GM19193 (cell line): ENCODE measurements around the gene PRELID1.

Experiments used
- POLR2A ChIP-seq: IDR thresholded peaks from 4 replicates; pipeline ENCODE4 v1.6.1; 2011; ENCODE audit not compliant: insufficient read depth, insufficient read length; ENCODE audit errors: extremely low read depth

PRELID1 gene

DNA sequence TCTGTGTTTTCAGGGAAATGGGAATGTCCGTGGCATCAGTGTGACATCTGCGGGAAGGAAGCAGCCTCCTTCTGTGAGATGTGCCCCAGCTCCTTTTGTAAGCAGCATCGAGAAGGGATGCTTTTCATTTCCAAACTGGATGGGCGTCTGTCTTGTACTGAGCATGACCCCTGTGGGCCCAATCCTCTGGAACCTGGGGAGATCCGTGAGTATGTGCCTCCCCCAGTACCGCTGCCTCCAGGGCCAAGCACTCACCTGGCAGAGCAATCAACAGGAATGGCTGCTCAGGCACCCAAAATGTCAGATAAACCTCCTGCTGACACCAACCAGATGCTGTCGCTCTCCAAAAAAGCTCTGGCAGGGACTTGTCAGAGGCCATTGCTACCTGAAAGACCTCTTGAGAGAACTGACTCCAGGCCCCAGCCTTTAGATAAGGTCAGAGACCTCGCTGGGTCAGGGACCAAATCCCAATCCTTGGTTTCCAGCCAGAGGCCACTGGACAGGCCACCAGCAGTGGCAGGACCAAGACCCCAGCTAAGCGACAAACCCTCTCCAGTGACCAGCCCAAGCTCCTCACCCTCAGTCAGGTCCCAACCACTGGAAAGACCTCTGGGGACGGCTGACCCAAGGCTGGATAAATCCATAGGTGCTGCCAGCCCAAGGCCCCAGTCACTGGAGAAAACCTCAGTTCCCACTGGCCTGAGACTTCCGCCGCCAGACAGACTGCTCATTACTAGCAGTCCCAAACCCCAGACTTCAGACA, 9.6 kb upstream of the PRELID1 start:
- TF ChIP-seq POLR2A = no peak

DNA sequence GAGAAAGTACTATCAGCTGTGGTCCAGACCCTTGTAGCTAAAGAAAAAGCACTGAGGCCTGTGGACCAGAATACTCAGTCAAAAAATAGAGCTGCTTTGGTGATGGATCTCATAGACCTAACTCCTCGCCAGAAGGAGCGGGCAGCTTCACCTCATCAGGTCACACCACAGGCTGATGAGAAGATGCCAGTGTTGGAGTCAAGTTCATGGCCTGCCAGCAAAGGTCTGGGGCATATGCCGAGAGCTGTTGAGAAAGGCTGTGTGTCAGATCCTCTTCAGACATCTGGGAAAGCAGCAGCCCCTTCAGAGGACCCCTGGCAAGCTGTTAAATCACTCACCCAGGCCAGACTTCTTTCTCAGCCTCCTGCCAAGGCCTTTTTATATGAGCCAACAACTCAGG, 9.0 kb upstream of the PRELID1 start:
- no peak for TF ChIP-seq POLR2A

DNA sequence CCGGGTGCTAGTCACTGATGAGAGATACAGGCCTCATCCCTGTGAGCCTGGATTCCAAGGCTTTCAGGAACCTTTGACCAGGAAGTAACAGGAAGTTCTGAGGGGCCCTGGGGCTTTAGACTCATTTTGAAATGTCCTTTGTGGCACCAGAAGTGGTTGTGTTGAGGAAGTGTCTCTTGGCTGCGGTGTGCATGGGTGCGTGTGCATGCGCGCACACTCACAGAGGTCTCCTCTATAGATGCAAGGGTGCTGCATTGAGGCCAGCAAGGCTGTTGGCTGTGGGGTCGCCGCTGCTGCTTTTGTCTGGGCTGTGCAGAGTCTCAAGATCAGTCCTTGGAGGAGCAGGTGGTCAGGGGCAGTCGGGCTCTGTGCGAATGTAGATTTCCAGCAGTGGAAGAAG, 7.7 kb upstream of the PRELID1 start:
- TF ChIP-seq POLR2A = no peak

DNA sequence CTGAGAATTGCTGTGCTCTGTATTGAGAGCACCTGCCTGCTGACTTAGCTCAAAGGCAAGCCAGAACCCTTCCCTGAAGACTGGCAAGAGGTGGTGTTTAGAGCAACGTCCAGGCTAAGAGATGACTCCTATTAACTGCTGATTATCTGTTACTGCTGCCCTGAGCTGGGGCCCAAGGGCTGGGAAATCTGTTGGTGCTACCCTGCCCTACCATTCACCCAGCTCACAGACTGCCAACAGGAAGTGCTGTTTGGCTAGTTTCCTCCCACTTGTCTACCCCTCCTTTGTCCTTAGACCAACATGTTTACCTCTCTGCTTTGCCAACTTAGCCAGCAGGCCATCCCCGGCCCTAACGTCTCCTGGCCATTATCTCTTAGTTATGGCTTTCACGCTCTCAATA, 7.0 kb upstream of the PRELID1 start:
- TF ChIP-seq POLR2A = no peak

DNA sequence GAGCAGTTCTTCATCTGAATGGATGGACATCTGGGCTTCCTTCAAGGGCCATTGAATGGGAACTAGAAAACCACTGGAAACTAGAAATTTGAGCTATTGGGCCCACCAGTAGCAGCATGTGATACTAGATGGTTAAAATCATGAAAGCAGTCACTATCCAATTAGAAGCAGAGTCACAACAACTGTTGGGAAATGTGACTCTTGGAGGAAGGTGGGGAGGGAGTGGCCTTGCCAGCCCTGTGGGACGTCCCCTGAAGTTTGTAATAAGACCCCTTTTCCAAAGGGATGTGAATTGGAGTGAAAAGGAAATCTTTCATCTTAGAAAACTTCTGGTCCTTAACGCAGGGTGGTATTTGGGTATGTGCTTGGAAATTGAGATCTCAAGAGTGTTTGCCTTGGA, 5.7 kb upstream of the PRELID1 start:
- no peak for TF ChIP-seq POLR2A

DNA sequence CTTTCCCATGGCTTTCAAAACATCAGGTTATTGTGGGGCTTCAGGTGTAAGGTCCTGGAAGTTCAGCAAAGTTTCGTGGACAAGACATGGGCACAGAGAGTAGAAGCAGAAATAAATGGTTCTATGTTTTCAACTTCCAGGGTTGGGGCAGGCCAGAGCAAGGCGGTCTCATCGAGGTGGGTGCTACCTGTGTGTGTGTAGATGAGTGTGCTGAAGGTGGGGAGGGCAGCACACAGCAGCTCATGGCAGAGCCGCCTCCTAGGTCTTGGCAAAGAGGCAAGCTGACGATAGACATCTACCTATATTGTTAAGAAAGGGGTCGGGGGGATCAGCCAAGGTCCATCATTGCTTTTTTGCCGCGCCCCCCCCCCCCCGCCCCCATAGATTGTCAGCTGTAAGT, 3.9 kb upstream of the PRELID1 start:
- no peak for TF ChIP-seq POLR2A

DNA sequence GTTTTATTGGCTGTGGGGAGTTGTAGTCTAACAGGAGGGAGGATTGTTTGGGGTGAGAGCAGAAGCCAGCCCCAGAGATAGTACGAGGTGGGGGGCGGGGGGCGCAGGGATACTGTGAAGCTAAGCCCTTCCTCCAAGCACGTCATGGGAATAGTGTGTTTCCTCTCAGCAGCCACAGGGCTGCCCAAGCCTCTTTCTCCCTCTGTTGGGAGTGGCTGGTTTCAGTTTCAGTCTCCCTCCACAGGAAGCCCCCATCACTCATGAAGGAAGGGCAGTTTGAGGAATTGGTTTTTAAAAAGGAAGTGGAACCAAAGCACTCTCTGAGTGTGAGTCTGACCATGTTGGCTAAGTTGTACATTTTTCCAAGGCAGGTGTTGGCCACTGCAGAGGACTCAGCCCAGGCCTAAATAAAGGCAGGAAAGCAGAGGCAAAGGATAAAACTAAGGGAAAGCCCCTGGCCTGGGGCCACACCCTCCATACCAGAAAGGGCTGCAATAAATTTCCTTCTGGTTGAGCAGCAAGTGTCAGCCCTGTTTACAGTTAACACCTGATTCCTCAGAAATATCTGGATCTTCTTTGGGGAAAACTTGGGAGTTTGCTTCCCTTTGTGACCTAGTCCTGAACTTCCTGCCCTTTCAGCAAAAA, 3.2 kb upstream of the PRELID1 start:
- no peak for TF ChIP-seq POLR2A

DNA sequence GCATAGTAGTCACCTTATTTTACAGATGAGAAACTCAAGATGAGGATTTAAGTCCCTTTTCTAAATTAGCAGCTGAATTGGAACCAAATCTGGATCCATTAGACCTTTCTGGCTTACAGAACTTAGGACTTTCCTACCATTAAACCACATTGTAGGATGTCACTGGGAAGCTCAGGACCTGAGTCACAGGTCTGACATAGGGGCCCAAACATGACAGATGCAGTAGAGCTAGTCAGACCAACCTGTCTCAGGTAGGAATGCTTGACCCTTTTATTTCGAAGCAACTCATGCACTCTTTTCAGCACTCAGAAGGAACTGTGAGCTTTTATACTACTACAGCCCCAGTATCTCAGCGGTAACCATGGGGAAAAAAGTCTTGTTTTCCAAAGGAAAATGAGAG, 2.6 kb upstream of the PRELID1 start:
- TF ChIP-seq POLR2A = no peak

DNA sequence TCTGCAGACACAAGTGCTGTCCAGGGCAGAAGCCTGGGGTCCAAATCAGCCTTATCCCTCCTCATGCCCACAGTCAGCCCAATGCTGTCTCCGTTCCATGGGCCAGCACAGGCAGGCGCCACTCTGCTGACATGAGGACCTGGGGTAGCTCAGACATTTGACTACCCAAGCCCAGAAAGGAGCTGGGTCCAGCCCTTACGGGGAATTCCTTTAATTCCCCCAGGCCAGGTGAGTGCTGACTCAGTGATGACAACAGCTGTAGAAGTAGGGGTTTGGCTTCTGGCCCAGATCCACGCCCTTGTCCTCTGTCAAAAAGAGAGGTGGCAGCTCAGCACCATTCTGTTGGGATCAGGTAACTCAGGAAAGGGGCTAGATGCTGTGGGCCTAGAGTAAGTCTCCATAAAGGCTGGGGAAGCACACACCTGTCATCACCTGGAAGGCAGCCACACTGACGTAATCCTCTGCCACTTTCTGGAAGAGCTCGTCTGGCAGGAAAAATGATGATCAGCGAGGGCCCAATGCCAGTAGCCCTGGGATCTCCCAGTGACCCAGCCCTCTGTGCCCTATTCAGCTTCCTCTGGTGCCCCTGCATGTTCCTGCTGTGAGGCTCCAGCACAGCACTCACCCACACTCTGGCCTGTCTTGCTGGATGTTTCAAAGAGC, 2.0 kb upstream of the PRELID1 start:
- TF ChIP-seq POLR2A = no peak

DNA sequence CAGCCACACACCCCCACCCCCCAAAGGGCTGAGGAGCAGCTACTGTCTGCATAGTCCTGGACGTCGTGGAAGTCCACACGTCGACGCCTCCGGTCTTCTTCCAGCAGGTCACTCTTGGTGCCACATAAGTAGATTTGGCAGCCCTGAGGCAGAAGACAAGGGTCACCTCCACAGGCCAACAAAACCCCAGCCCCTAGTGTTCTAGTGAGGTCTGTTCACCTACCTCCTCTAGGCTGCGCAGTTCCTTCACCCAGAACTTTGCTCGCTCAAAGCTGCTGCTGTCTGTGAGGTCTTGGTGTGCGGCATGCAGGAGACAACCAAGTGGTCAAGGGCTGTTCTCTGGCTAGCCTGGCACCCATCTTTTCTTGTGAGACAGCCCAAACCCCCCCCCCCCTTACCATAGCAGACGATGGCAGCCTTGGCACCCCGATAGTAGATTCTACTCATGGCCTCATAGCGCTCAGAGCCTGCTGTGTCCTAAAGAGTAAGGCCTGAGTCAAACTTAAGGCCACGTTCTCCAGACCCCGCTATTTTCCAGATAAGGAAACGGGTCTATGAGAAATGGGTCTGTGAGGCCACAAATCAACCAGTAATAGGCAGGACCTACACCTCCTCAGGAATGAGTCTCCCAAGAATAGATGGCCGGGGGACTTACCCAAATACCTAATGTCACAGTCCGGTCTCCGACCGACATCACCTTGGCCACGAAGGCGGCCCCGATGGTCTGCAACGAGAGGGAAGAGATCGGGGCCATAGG, 1.1 kb upstream of the PRELID1 start:
- peak; percentile 14 for TF ChIP-seq POLR2A

DNA sequence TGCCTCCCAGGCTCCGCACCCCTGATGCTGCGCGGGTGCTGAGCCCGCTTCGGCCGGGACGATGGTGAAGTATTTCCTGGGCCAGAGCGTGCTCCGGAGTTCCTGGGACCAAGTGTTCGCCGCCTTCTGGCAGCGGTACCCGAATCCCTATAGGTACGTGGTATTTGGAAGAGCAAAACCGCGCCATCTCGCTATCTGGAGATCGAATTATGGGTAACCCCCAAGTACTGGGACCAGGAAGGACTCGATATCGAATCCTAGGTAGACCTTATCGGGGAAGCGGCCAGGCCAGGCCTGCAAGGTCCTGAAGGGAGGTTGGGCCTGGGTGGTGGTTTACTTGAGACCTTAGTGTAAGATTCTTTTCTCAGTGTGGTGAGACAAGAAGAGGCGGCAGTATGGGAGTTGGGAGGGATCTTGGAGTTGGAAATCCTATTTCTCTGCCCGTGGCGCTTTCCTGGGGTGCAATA, 359 bp downstream of the PRELID1 start:
- no peak for TF ChIP-seq POLR2A

DNA sequence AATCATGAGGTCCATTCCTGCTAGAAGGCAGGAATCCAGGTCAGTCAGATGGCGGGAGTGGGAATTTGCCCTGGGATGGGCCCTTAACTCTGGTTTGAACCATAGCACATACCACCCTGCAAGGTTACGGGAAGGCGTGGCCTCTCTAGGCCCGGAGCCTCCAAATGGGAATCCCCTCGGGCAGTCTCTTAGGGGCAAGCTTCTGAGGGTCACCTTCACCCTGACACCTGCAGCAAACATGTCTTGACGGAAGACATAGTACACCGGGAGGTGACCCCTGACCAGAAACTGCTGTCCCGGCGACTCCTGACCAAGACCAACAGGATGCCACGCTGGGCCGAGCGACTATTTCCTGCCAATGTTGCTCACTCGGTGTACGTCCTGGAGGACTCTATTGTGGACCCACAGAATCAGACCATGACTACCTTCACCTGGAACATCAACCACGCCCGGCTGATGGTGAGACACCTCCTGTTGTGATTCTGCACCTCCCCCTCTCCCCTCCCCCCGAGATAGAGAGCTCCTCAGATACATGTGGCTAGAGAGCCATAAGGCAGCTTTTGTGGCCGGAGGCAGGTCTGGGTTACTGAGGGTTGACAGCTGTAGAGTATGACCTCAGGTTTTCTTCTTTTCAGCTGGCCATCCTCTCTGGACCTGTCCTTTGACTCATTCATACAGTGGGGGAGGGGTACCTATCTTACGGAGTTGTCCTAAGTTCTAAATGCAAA, 957 bp downstream of the PRELID1 start:
- TF ChIP-seq POLR2A = peak; percentile 15

DNA sequence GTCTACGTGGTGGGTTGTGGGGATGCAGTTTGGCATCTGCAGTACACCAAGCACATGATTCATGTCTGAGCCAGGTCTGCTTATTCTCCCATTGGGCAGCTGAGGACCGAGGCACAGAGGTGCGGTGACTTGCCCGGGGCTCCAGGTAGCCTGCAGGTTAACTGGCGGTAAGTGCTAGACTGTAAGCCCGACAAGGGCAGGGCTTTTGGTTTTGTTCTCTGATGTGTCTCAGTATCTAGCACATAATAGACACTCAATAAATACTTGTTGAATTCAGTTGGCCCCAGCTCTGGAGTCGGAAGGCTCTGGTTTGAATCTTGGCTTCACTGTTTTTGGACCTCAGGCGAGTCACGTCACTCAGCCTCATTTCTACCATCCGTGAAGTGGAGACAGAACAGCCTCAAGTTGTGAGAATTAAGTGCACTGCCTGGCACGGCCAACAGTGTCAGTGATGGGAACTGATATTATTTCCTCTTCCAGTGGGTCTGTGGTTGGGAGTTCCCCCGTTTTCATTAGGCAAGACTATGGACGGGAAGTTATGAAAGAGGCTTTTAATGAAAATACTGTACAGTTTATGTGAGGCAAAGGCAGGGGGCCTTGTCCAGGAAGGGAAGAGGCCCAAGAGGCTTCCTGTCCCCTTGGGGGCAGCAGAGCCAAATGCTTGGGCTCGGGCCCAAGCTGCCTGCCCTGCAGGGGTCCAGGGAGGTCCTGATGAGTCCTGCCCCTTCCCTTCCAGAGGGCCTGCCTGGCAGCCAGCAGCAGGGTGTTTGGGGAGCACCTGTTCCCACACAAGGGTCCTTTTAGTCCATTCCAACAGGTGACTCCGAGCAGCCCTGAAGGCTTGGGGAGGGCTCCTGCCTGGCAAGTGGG, 3.3 kb downstream of the PRELID1 start:
- no peak for TF ChIP-seq POLR2A
